Measurements from ENCODE around the gene DGKG. TPM values are rescaled to one million over a fixed set of nuclear protein-coding genes. Genes with fewer than 3 reads are reported as not detected.

DGKG gene
- polyA plus RNA-seq, 2 of the 4 experiments (the other 2 are of a cell fraction): 11.5 to 13.3 TPM

DNA sequence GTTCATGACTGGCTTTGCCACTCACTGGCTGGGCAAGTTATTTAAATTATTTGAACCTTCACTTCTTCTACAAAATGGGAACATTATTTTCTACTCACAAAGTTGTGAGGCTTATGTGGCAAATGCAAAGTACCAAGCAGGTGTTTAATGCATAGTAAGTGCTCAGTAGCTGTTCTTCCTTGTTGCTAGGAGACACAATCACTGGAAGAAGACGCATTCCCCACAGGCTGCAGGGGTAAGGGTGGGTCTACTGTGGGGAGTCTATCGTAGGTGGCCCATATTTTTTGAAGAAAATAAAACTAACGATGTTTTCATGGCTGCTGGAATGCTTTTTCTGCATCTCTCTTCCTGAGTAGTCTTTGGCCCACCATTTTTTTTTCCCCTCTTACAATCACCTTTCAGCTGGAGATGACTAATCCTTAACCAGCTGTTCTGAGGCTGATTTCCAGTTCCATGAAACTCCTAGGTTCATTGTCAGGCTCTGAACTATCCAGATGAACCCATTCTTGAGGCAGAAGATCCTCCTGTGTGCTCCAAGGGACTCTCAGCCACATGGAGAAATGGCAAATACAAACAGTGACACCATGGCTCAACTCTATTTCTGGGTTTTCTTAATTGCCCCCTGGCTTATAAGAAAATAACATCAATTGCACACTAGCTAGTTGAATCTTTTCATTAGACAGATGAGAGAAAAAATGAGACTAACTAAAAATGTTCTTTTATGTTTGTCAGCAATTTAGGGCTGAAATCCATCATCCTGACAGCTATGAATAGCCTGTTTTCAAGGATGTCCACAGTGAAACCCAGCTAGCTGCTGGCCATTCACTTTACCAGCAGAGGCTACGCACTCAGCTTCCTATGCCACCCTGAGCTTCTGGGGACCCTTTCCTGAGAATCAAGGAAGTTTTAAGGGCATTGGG lies 144.9 kb downstream of the DGKG start:
- TF ChIP-seq EHF (CRISPR knock-in tag; IDR thresholded peaks at IDR 0.05): no peak
- TF ChIP-seq MAFK (IDR thresholded peaks at IDR 0.05; ENCODE audit: partially characterized antibody): peak; percentile 32
- ATAC-seq: no peak
- CTCF ChIA-PET: interaction anchor here (0.9 to 3.5 kb wide), 2 partner anchors 25 to 43 kb away, joined by 3 to 11 read pairs; no protein-coding TSS in a partner anchor
- no peak for FAIRE-seq
- DNase-seq (ENCODE audit: low read depth in 1 of 2, low spot score in 1 of 2): no peak
- no peak overlapping the region for H3K27ac ChIP-seq
- H3K9me3 ChIP-seq: no peaks in the 10 kb centered on the region
- no peaks in the 10 kb centered on the region for H3K4me1 ChIP-seq
- no peak overlapping the region for H3K4me3 ChIP-seq
- 94% methylated on average over 4 of the region's 4 CpGs for WGBS (ENCODE audit: missing lambda C conversion rate)
- POLR2A ChIA-PET: no interaction called here
- H3K4me2 ChIP-seq: no peak overlapping the region

DNA sequence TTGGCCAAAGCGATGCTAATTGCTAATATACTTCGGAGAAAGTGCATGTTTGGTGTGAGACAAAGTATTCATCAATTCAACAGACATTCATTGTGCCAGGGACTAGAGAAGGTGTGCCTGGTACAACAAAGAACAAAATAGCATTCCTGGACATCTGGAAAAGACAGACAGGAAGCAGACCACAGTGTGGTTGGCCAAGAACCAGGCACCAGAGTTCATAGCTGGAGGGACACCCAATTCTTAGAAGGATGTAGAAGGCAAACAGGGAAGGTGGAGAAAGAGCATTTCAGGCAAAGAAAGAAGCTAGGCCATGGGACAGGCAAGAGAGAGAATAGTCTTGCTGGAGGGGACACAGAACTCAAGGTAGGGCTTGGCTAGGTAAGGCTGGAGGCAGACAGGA lies 147.4 kb downstream of the DGKG start:
- Histone ChIP-seq H3K4me3 (no peak overlapping the region), H3K9me3 (no peaks in the 10 kb centered on the region), H3K4me1 (no peaks in the 10 kb centered on the region), H3K4me2 (no peak overlapping the region), H3K27ac (no peak overlapping the region)
- CTCF ChIA-PET: interaction anchor here (2.5 kb wide), 1 partner anchor 27 kb away, joined by 10 read pairs; no protein-coding TSS in a partner anchor
- ATAC-seq (no peak), FAIRE-seq (no peak), DNase-seq (ENCODE audit: low read depth in 1 of 2, low spot score in 1 of 2) (no peak)
- POLR2A ChIA-PET: no interaction called here
- WGBS (ENCODE audit: missing lambda C conversion rate): 97% methylated on average over 2 of the region's 2 CpGs
- no peak for TF ChIP-seq JUNB (IDR thresholded peaks at IDR 0.05)
- no peak for TF ChIP-seq HDAC2 (IDR thresholded peaks at IDR 0.05)
- TF ChIP-seq FOSB (CRISPR knock-in tag; IDR thresholded peaks at IDR 0.05): no peak

DNA sequence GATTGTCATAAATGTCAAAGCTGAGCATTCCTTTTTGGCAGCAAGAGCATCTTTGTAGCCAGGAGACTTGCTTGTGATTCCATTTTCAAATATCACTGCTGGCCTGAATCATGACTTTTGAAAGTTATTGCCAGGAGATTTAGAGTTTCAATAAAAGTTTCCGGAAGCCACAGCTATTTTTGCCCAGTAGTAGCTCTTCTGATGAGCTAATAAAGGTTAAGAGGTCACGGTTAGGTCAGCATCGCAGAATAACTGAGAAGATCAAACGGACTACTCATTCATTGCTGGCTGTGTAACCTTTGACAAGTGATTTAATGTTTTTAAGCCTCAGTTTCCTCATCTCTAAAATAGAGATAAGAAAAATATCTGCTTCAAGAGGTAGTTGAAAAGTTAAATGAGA lies 148.1 kb downstream of the DGKG start:
- Histone ChIP-seq H3K4me2 (no peak overlapping the region), H3K9me3 (no peaks in the 10 kb centered on the region), H3K4me1 (no peaks in the 10 kb centered on the region), H3K27ac (no peak overlapping the region), H3K4me3 (no peak overlapping the region)
- FAIRE-seq: no peak
- ATAC-seq: no peak
- WGBS (ENCODE audit: missing lambda C conversion rate): 81% methylated on average over 4 of the region's 4 CpGs
- TF ChIP-seq ZNF302 (CRISPR knock-in tag; IDR thresholded peaks at IDR 0.05) (no peak), HOXB13 (CRISPR knock-in tag; IDR thresholded peaks at IDR 0.05; ENCODE audit: low read depth) (no peak), CBX8 (IDR thresholded peaks at IDR 0.05) (no peak), SMC3 (IDR thresholded peaks at IDR 0.05) (no peak), TP53 (CRISPR knock-in tag; IDR thresholded peaks at IDR 0.05) (no peak), PHF8 (IDR thresholded peaks at IDR 0.05; ENCODE audit: borderline replicate concordance, low read depth) (no peak)
- TF ChIP-seq, protein P1, sequence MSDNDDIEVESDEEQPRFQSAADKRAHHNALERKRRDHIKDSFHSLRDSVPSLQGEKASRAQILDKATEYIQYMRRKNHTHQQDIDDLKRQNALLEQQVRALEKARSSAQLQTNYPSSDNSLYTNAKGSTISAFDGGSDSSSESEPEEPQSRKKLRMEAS (IDR thresholded peaks at IDR 0.05): no peak
- TF ChIP-seq, protein P2, sequence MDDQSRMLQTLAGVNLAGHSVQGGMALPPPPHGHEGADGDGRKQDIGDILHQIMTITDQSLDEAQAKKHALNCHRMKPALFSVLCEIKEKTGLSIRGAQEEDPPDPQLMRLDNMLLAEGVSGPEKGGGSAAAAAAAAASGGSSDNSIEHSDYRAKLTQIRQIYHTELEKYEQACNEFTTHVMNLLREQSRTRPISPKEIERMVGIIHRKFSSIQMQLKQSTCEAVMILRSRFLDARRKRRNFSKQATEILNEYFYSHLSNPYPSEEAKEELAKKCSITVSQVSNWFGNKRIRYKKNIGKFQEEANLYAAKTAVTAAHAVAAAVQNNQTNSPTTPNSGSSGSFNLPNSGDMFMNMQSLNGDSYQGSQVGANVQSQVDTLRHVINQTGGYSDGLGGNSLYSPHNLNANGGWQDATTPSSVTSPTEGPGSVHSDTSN (IDR thresholded peaks at IDR 0.05): no peak
- no peak for DNase-seq (ENCODE audit: low read depth in 1 of 2, low spot score in 1 of 2)
- ChIA-PET CTCF (interaction anchor here (1.6 to 2.5 kb wide), 2 partner anchors 28 to 231 kb away, joined by 3 to 10 read pairs; no protein-coding TSS in a partner anchor), POLR2A (no interaction called here)

DNA sequence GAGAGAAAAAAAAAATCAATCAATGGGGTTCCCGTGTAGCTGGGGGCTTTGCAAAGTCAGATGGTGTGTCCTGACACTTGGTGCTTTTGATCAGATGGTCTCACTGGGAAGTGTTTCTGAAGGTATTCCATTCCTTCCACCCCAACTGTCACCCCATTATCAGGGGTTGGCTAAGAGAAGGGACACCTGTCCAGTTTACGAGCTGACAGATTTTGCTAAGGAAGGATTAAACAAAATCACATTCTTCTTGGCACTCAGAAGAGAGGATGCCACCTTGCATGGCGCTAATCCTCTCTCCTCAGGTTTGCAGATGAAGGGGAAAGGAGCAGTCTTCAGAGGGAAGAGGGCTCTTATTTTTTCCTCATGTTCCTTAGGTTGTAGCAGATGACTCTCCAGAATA lies 149.4 kb downstream of the DGKG start:
- WGBS (ENCODE audit: missing lambda C conversion rate): 95% methylated on average over 3 of the region's 3 CpGs
- H3K9me3 ChIP-seq: no peaks in the 10 kb centered on the region
- H3K27ac ChIP-seq: no peak overlapping the region
- ChIA-PET CTCF (interaction anchor here (1.3 to 1.6 kb wide), 2 partner anchors 229 to 328 kb away, joined by 3 to 4 read pairs; no protein-coding TSS in a partner anchor), POLR2A (no interaction called here)
- H3K4me3 ChIP-seq: no peak overlapping the region
- FAIRE-seq: no peak
- no peak overlapping the region for H3K4me2 ChIP-seq
- no peak for ATAC-seq
- no peak for DNase-seq (ENCODE audit: low read depth in 1 of 2, low spot score in 1 of 2)
- no peaks in the 10 kb centered on the region for H3K4me1 ChIP-seq
- TF ChIP-seq, protein P3, sequence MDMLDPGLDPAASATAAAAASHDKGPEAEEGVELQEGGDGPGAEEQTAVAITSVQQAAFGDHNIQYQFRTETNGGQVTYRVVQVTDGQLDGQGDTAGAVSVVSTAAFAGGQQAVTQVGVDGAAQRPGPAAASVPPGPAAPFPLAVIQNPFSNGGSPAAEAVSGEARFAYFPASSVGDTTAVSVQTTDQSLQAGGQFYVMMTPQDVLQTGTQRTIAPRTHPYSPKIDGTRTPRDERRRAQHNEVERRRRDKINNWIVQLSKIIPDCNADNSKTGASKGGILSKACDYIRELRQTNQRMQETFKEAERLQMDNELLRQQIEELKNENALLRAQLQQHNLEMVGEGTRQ (IDR thresholded peaks at IDR 0.05): no peak
- TF ChIP-seq, protein P4, sequence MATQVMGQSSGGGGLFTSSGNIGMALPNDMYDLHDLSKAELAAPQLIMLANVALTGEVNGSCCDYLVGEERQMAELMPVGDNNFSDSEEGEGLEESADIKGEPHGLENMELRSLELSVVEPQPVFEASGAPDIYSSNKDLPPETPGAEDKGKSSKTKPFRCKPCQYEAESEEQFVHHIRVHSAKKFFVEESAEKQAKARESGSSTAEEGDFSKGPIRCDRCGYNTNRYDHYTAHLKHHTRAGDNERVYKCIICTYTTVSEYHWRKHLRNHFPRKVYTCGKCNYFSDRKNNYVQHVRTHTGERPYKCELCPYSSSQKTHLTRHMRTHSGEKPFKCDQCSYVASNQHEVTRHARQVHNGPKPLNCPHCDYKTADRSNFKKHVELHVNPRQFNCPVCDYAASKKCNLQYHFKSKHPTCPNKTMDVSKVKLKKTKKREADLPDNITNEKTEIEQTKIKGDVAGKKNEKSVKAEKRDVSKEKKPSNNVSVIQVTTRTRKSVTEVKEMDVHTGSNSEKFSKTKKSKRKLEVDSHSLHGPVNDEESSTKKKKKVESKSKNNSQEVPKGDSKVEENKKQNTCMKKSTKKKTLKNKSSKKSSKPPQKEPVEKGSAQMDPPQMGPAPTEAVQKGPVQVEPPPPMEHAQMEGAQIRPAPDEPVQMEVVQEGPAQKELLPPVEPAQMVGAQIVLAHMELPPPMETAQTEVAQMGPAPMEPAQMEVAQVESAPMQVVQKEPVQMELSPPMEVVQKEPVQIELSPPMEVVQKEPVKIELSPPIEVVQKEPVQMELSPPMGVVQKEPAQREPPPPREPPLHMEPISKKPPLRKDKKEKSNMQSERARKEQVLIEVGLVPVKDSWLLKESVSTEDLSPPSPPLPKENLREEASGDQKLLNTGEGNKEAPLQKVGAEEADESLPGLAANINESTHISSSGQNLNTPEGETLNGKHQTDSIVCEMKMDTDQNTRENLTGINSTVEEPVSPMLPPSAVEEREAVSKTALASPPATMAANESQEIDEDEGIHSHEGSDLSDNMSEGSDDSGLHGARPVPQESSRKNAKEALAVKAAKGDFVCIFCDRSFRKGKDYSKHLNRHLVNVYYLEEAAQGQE (IDR thresholded peaks at IDR 0.05): no peak
- TF ChIP-seq CBX8 (IDR thresholded peaks at IDR 0.05): no peak
- TF ChIP-seq MAFK (IDR thresholded peaks at IDR 0.05; ENCODE audit: partially characterized antibody): no peak
- no peak for TF ChIP-seq FOXS1 (CRISPR knock-in tag; IDR thresholded peaks at IDR 0.05)
- no peak for TF ChIP-seq EP300 (IDR thresholded peaks at IDR 0.05)
- no peak for TF ChIP-seq POLR2AphosphoS2 (conservative IDR thresholded peaks at IDR 0.05; ENCODE audit: low read length)
- TF ChIP-seq, protein P1 (IDR thresholded peaks at IDR 0.05): no peak
- TF ChIP-seq MYC (IDR thresholded peaks at IDR 0.05; ENCODE audit: borderline replicate concordance, low read length): no peak
- no peak for TF ChIP-seq FOSL2 (IDR thresholded peaks at IDR 0.05)
- TF ChIP-seq FOSL2 (CRISPR knock-in tag; IDR thresholded peaks at IDR 0.05): no peak
- no peak for TF ChIP-seq CBX2 (IDR thresholded peaks at IDR 0.05; ENCODE audit: borderline replicate concordance, low read depth)
- TF ChIP-seq CEBPB (IDR thresholded peaks at IDR 0.05): no peak
- TF ChIP-seq RNF2 (IDR thresholded peaks at IDR 0.05; ENCODE audit: borderline replicate concordance, low read depth): no peak
- no peak for TF ChIP-seq ESRRA (IDR thresholded peaks at IDR 0.05; ENCODE audit: borderline replicate concordance, low read length)

Measured in A549 (cell line).